GM12892 (cell line): ENCODE measurements around the gene ADK.

Experiments used
- POLR2A ChIP-seq: IDR thresholded peaks from 2 replicates; pipeline ENCODE4 v1.6.1; 2011; ENCODE audit warnings: low read depth, low read length, control low read depth
- POLR2AphosphoS5 ChIP-seq: IDR thresholded peaks from 2 replicates; pipeline ENCODE4 v1.6.1; 2011; ENCODE audit warnings: low read depth, low read length, control low read depth
- TAF1 ChIP-seq: IDR thresholded peaks from 2 replicates; pipeline ENCODE4 v1.6.1; 2011; ENCODE audit warnings: low read depth, mild to moderate bottlenecking, control low read depth, low read length, borderline replicate concordance

DNA sequence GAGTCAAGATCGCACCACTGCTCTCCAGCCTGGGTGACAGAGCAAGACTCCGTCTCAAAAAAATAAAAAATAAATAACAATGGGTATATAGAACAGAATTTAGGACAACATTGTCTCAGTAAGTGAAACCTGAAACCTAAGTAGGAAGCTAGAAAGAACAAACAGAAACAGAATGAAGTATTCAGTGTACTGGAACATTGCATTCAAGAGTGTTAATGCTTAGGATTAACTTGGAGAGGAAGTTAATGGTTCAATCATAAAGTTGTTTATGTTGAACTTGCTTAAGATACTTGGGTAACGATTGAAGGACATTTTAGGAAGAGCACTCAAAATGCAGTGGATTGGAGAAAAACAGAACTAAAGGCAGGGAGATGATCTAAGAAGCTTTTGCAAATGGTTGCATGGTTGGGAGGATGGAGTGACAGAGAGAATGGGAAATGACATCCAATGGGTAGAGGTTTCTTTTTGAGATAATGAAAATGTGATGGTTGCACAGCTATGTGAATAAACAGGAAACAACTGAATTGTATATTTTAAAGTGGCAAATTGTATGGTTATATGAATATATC, 233.7 kb downstream of the ADK start:
- TF ChIP-seq TAF1 (no peak), POLR2A (no peak), POLR2AphosphoS5 (no peak)
